GM23248 (cell line): Measurements from ENCODE around the gene CLIC4. TPM values are rescaled to one million over a fixed set of nuclear protein-coding genes. Genes with fewer than 3 reads are reported as not detected.
A peak's percentile ranks its signal among the peaks of the same experiment; 100 is the strongest.

ENCODE experiments used
- DNase-seq: peaks from one replicate; pipeline ENCODE4 v3.0.0-alpha.2; 2015
- H2AFZ ChIP-seq: fragments of 200-600 bp; sonication (generic); 2 replicates; pipeline ENCODE4 v1.6.1; 2016; ENCODE audit warnings: antibody characterized with exemption
- H3F3A ChIP-seq: fragments of 200-600 bp; sonication (generic); 2 replicates; pipeline ENCODE4 v1.6.1; 2016; ENCODE audit warnings: mild to moderate bottlenecking, antibody characterized with exemption, mixed run types; ENCODE audit not compliant: insufficient read depth
- H3K27ac ChIP-seq: fragments of 200-600 bp; sonication (generic); 2 replicates; pipeline ENCODE4 v1.5.1; 2016; ENCODE audit warnings: mild to moderate bottlenecking
- H3K27me3 ChIP-seq: fragments of 200-600 bp; sonication (generic); replicated peaks from 2 replicates; pipeline ENCODE4 v1.6.1; 2016; ENCODE audit warnings: mild to moderate bottlenecking; ENCODE audit not compliant: insufficient read depth
- H3K36me3 ChIP-seq: fragments of 200-600 bp; sonication (generic); 2 replicates; pipeline ENCODE4 v1.6.1; 2016; ENCODE audit warnings: low read depth, mild to moderate bottlenecking
- H3K4me1 ChIP-seq: fragments of 200-600 bp; sonication (generic); 2 replicates; pipeline ENCODE4 v1.6.1; 2016; ENCODE audit warnings: mild to moderate bottlenecking; ENCODE audit not compliant: insufficient read depth
- H3K4me2 ChIP-seq: fragments of 200-600 bp; sonication (generic); one replicate; pipeline ENCODE4 v1.6.1; 2016; ENCODE audit warnings: mild to moderate bottlenecking; ENCODE audit not compliant: unreplicated experiment
- H3K4me3 ChIP-seq: fragments of 200-600 bp; sonication (generic); 2 replicates; pipeline ENCODE4 v1.5.1; 2016; ENCODE audit warnings: mild to moderate bottlenecking
- H3K79me2 ChIP-seq: fragments of 200-600 bp; sonication (generic); 2 replicates; pipeline ENCODE4 v1.6.1; 2016; ENCODE audit warnings: mild to moderate bottlenecking; ENCODE audit not compliant: insufficient read depth
- H3K9ac ChIP-seq: fragments of 200-600 bp; sonication (generic); 2 replicates; pipeline ENCODE4 v1.6.1; 2016; ENCODE audit warnings: mild to moderate bottlenecking
- H3K9me2 ChIP-seq: fragments of 200-600 bp; sonication (generic); 2 replicates; pipeline ENCODE4 v1.6.1; 2016; ENCODE audit warnings: mixed run types, mild to moderate bottlenecking, moderate library complexity; ENCODE audit not compliant: insufficient read depth
- H3K9me3 ChIP-seq: fragments of 200-600 bp; sonication (generic); one replicate; pipeline ENCODE4 v1.6.1; 2017; ENCODE audit warnings: low read depth
- H4K20me1 ChIP-seq: fragments of 200-600 bp; sonication (generic); 2 replicates; pipeline ENCODE4 v1.6.0; 2016; ENCODE audit not compliant: insufficient read depth
- EZH2 ChIP-seq: fragments of 200-600 bp; sonication (generic); IDR thresholded peaks from 2 replicates; pipeline ENCODE4 v1.6.1; 2018; ENCODE audit warnings: antibody characterized with exemption, mild to moderate bottlenecking; ENCODE audit not compliant: insufficient read depth, poor library complexity, severe bottlenecking
- EZH2phosphoT487 ChIP-seq: fragments of 200-600 bp; sonication (generic); IDR thresholded peaks from 2 replicates; pipeline ENCODE4 v1.6.1; 2018; ENCODE audit warnings: antibody characterized with exemption, moderate library complexity, mild to moderate bottlenecking, low read depth; ENCODE audit not compliant: insufficient read depth
- WGBS, 2 experiments: methylation state at CpG; one replicate each; pipeline ENCODE4 v1.1.6; 2015 to 2017; ENCODE audit warnings: low lambda C conversion rate in 2 of 2, low coverage in 1 of 2; ENCODE audit errors: missing lambda C conversion rate in 2 of 2; 5-methylcytosine and 5-hydroxymethylcytosine counted together
- in situ Hi-C: fragments of 300-500 bp; cut with MboI; formaldehyde crosslinking; loops from 2 replicates; pipeline ENCODE4 v1.15.0; 2020
- polyA plus RNA-seq: library from polyadenylated mRNA; unstranded; fragments of >200 nt; fragmentation: Nextera tagmentation; extraction: Ambion mirVana; gene quantifications from 2 replicates; pipeline ENCODE4 v1.2.1, GENCODE V29; 2016
- total RNA-seq: library from RNA; depleted of rRNA; stranded (reverse); fragments of >200 nt; shearing (Covaris generic); gene quantifications from 2 replicates; pipeline ENCODE4 v1.2.3, GENCODE V29; 2014

The CLIC4 gene
- total and polyA plus RNA-seq, 2 experiments from 2014 or later: 1,380 to 1,665 TPM

DNA sequence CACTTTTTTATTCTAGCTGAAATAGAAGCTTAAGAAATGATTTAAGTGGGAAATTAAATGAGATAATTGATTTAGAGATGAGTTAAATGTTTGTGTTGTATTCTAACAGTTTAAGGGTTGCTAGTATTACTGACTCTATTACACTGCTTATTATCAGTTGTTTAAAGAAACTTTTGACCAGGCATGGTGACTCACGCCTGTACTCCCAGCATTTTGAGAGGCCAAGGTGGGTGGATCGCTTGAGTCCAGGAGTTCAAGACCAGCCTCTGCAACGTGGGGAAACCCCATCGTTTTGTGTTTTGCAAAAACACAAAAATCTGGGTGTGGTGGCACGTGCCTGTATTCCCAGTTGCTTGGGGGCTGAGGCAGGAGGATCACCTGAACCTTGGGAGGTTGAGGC lies 14.2 kb downstream of the CLIC4 start:
- Histone ChIP-seq H3K4me2 (peak overlapping the region; percentile 18), H2AFZ (no peak overlapping the region), H3K4me3 (0 out of 2 replicates have a peak overlapping the region, but pooled peaks have one; percentile 2), H3K79me2 (peaks cover 100% of the 10 kb centered on the region), H3F3A (peaks cover 90% of the 10 kb centered on the region), H3K9me2 (no peaks in the 10 kb centered on the region), H3K9ac (no peak overlapping the region), H3K9me3 (no peaks in the 10 kb centered on the region), H3K4me1 (peaks cover 58% of the 10 kb centered on the region), H3K36me3 (peaks cover 29% of the 10 kb centered on the region), H3K27me3 (no peaks in the 10 kb centered on the region), H4K20me1 (peaks cover 52% of the 10 kb centered on the region), H3K27ac (peak overlapping the region; percentile 18; the same call in 1 of the 2 replicates)
- no peak for DNase-seq
- no peak for TF ChIP-seq EZH2phosphoT487
- no peak for TF ChIP-seq EZH2
- in situ Hi-C loops: no loop called here
- WGBS, 2 experiments: 86 to 88% methylated on average over 5 of the region's 5 CpGs

DNA sequence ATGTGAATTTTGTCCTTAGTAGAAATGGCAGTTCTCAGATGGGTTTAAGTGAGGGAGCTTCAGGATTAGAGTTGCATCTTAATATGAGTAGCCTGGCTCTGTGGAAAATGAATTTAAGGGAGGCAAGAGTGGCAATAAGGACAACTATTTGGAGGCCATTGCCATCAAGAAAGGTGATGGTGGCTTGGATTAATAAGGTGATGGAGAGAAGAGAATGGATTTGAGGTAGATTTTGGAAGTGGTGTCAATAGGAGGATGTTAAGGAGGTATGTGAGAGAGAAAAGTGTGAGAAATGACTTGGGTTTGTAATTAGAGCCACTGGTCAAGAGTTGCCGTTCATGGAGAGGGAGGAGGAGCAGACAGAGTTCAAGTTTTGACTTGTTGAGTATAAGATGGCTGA lies 16.3 kb downstream of the CLIC4 start:
- in situ Hi-C loops: no loop called here
- Histone ChIP-seq H3K4me1 (peaks cover 74% of the 10 kb centered on the region), H3K36me3 (peaks cover 29% of the 10 kb centered on the region), H4K20me1 (peaks cover 46% of the 10 kb centered on the region), H3K27ac (peak overlapping the region; percentile 63; the same call in 1 of the 2 replicates), H3K9ac (no peak overlapping the region), H3F3A (peaks cover 84% of the 10 kb centered on the region), H3K27me3 (no peaks in the 10 kb centered on the region), H3K79me2 (peaks cover 100% of the 10 kb centered on the region), H3K4me3 (no peak overlapping the region), H2AFZ (no peak overlapping the region), H3K9me3 (no peaks in the 10 kb centered on the region), H3K9me2 (no peaks in the 10 kb centered on the region), H3K4me2 (peak overlapping the region; percentile 4)
- TF ChIP-seq EZH2 (no peak), EZH2phosphoT487 (no peak)
- WGBS, 2 experiments: 96 to 100% methylated on average over 1 of the region's 1 CpG
- no peak for DNase-seq

DNA sequence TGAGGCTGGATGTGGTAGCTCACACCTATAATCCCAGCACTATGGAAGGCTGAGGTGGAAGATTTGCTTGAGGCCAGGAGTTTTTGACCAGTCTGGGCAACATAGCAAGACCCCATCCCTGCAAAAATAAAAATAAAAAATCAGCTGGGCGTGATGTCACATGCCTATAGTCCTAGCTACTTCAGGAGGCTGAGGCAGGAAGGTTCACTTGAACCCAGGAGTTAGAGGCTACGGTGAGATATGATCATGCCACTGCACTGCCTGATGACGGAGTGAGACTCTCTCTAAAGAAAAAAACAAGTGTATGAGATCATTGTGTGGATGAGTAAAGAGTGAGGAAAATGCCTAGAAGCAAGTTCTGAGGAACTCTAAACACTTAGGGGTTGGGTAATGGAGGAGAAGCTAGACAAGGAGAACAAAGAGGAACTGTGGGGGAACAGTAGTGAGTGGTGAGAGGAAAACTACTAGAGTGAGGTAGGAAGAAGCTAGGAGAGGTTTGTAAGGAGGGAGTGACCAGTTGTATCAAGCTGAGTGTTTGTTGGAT lies 17.0 kb downstream of the CLIC4 start:
- Histone ChIP-seq H3K9me3 (no peaks in the 10 kb centered on the region), H4K20me1 (peaks cover 45% of the 10 kb centered on the region), H3K9ac (no peak overlapping the region), H2AFZ (no peak overlapping the region), H3K4me3 (no peak overlapping the region), H3K79me2 (peaks cover 100% of the 10 kb centered on the region), H3K9me2 (no peaks in the 10 kb centered on the region), H3K27ac (peak overlapping the region; percentile 63), H3K4me1 (peaks cover 79% of the 10 kb centered on the region), H3K27me3 (no peaks in the 10 kb centered on the region), H3F3A (peaks cover 84% of the 10 kb centered on the region), H3K4me2 (peak overlapping the region; percentile 29), H3K36me3 (peaks cover 23% of the 10 kb centered on the region)
- DNase-seq: peak; percentile 78
- 63 to 68% methylated on average over 3 of the region's 3 CpGs for WGBS, 2 experiments
- TF ChIP-seq EZH2 (no peak), EZH2phosphoT487 (no peak)
- in situ Hi-C loops: no loop called here

DNA sequence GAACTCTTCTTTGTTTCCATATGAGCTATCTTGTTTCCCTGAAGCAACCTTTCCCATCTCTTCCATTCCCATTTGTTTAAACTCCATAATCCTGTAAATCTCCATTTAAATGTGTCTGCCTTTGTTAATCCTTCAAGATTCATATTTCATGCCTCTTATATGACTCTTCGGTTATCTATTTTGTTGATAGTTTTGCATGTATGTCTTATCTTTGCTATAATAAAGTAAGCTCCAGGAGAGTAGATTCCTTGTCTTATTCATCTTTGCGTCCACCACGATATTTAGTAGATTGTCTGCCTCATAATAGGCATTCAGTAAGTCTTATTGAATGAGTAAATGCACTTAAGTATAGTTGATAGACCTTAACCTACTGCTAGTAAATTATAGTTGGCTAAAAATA lies 18.4 kb downstream of the CLIC4 start:
- TF ChIP-seq EZH2 (no peak), EZH2phosphoT487 (no peak)
- no peak overlapping the region for H3K4me2 ChIP-seq
- H3K9me2 ChIP-seq: no peaks in the 10 kb centered on the region
- H3K27me3 ChIP-seq: no peaks in the 10 kb centered on the region
- 97 to 99% methylated on average over 3 of the region's 3 CpGs for WGBS, 2 experiments
- H3K4me3 ChIP-seq: no peak overlapping the region
- no peak overlapping the region for H3K9ac ChIP-seq
- H3K4me1 ChIP-seq: peaks cover 92% of the 10 kb centered on the region
- in situ Hi-C loops: no loop called here
- H3F3A ChIP-seq: peaks cover 90% of the 10 kb centered on the region
- H3K79me2 ChIP-seq: peaks cover 100% of the 10 kb centered on the region
- no peak for DNase-seq
- H4K20me1 ChIP-seq: peaks cover 45% of the 10 kb centered on the region
- H2AFZ ChIP-seq: no peak overlapping the region
- peaks cover 31% of the 10 kb centered on the region for H3K36me3 ChIP-seq
- no peaks in the 10 kb centered on the region for H3K9me3 ChIP-seq
- peak overlapping the region; percentile 2; the same call in 1 of the 2 replicates for H3K27ac ChIP-seq
